GM21381 (cell line): ENCODE data around the gene DLL1.

Experiments
- ATAC-seq: cut with Tn5 transposase; IDR thresholded peaks from one replicate; pipeline ENCODE4 v1.9.1; 2021; ENCODE audit warnings: mild to moderate bottlenecking, moderate library complexity; ENCODE audit not compliant: unreplicated experiment

The DLL1 gene

GRCh38 chr6:170253226-170253909 is 37.5 kb downstream of the DLL1 start:
- ATAC-seq: no peak

- no peak for ATAC-seq
Measured at GRCh38 chr6:170251776-170252571, 38.9 kb downstream of the DLL1 start.

- ATAC-seq: no peak
Measured at GRCh38 chr6:170250981-170251775, 39.7 kb downstream of the DLL1 start.

- ATAC-seq: no peak
Measured at GRCh38 chr6:170250455-170250854, 40.4 kb downstream of the DLL1 start.

GRCh38 chr6:170249817-170250216 is 41.1 kb downstream of the DLL1 start:
- ATAC-seq: no peak

- ATAC-seq: no peak
Measured at GRCh38 chr6:170248861-170249600, 41.8 kb downstream of the DLL1 start.

GRCh38 chr6:170248111-170248805 is 42.6 kb downstream of the DLL1 start:
- no peak for ATAC-seq

- no peak for ATAC-seq
Measured at GRCh38 chr6:170247178-170247701, 43.6 kb downstream of the DLL1 start.

- no peak for ATAC-seq
Measured at GRCh38 chr6:170245475-170245992, 45.3 kb downstream of the DLL1 start.

- ATAC-seq: no peak
Measured at GRCh38 chr6:170244721-170245474, 46.0 kb downstream of the DLL1 start.

- ATAC-seq: no peak
Measured at GRCh38 chr6:170243791-170244291, 47.0 kb downstream of the DLL1 start.

GRCh38 chr6:170243386-170243785 is 47.5 kb downstream of the DLL1 start:
- ATAC-seq: no peak

GRCh38 chr6:170238741-170239565 is 51.9 kb downstream of the DLL1 start:
- ATAC-seq: no peak

GRCh38 chr6:170237999-170238740 is 52.7 kb downstream of the DLL1 start:
- no peak for ATAC-seq

- ATAC-seq: no peak
Measured at GRCh38 chr6:170236131-170236836, 54.6 kb downstream of the DLL1 start.

GRCh38 chr6:170235391-170236125 is 55.3 kb downstream of the DLL1 start:
- no peak for ATAC-seq
